ENCODE measurements around the gene NEIL3.
A peak's percentile ranks its signal among the peaks of the same experiment; 100 is the strongest.

Gene NEIL3

GRCh38 chr4:177309522-177310371 is at the start of gene NEIL3:
TSS of gene NEIL3 (plus strand) at chr4:177309874. CDS start at chr4:177309954, 80 bp downstream.
- peak; percentile 89 for DNase-seq (ENCODE audit: low read depth)

GRCh38 chr4:177263818-177264217 is 45.9 kb upstream of the NEIL3 start:
- no peak for DNase-seq (ENCODE audit: low read depth)

GRCh38 chr4:177264788-177265422 is 44.8 kb upstream of the NEIL3 start:
- no peak for DNase-seq (ENCODE audit: low read depth)

- no peak for DNase-seq (ENCODE audit: low read depth)
Measured at GRCh38 chr4:177265729-177266128, 43.9 kb upstream of the NEIL3 start.

GRCh38 chr4:177266506-177266905 is 43.2 kb upstream of the NEIL3 start:
- no peak for DNase-seq (ENCODE audit: low read depth)

GRCh38 chr4:177267911-177268310 is 41.8 kb upstream of the NEIL3 start:
- no peak for DNase-seq (ENCODE audit: low read depth)

GRCh38 chr4:177271091-177271490 is 38.6 kb upstream of the NEIL3 start:
- no peak for DNase-seq (ENCODE audit: low read depth)

GRCh38 chr4:177271915-177272766 is 37.5 kb upstream of the NEIL3 start:
- no peak for DNase-seq (ENCODE audit: low read depth)

GRCh38 chr4:177275999-177276398 is 33.7 kb upstream of the NEIL3 start:
- DNase-seq (ENCODE audit: low read depth), result no peak

GRCh38 chr4:177281351-177281909 is 28.2 kb upstream of the NEIL3 start:
- DNase-seq (ENCODE audit: low read depth), result no peak

- DNase-seq (ENCODE audit: low read depth), result no peak
Measured at GRCh38 chr4:177282284-177282835, 27.3 kb upstream of the NEIL3 start.

GRCh38 chr4:177283167-177283566 is 26.5 kb upstream of the NEIL3 start:
- no peak for DNase-seq (ENCODE audit: low read depth)

GRCh38 chr4:177285953-177286352 is 23.7 kb upstream of the NEIL3 start:
- DNase-seq (ENCODE audit: low read depth), result no peak

GRCh38 chr4:177287255-177287654 is 22.4 kb upstream of the NEIL3 start:
- DNase-seq (ENCODE audit: low read depth), result no peak

- DNase-seq (ENCODE audit: low read depth), result no peak
Measured at GRCh38 chr4:177288335-177288734, 21.3 kb upstream of the NEIL3 start.

GRCh38 chr4:177290780-177291179 is 18.9 kb upstream of the NEIL3 start:
- DNase-seq (ENCODE audit: low read depth), result no peak

GRCh38 chr4:177292171-177292570 is 17.5 kb upstream of the NEIL3 start:
- no peak for DNase-seq (ENCODE audit: low read depth)

- DNase-seq (ENCODE audit: low read depth), result no peak
Measured at GRCh38 chr4:177293208-177294033, 16.3 kb upstream of the NEIL3 start.

- no peak for DNase-seq (ENCODE audit: low read depth)
Measured at GRCh38 chr4:177297785-177298391, 11.8 kb upstream of the NEIL3 start.

- DNase-seq (ENCODE audit: low read depth), result no peak
Measured at GRCh38 chr4:177301126-177301639, 8.5 kb upstream of the NEIL3 start.
